Common myeloid progenitor, CD34-positive (primary cell): ENCODE measurements around the gene UGT1A5.

Experiments used
- CTCF ChIA-PET: fragments of 350-600 bp; sonication (Branson Sonifier 250); formaldehyde crosslinking; loops from one replicate; lab custom pipeline; 2021; ENCODE audit warnings: antibody characterized with exemption; lab: Charles Lee
- POLR2A ChIA-PET: fragments of 350-600 bp; sonication (Branson Sonifier 250); formaldehyde crosslinking; loops from one replicate; lab custom pipeline; 2021; ENCODE audit warnings: antibody characterized with exemption; lab: Charles Lee
- DNase-seq, 3 donors: peaks; one replicate each; pipeline versions ENCODE4 v3.0.0 to v3.0.0-alpha.2; 2013
- H3K27ac ChIP-seq, 2 experiments: 1 replicate in 1 of 2; 2 replicates in 1 of 2; pipeline ENCODE4 v1.7.0; 2013; ENCODE audit warnings: inconsistent platforms in 2 of 2, low read length in 2 of 2, mild to moderate bottlenecking in 2 of 2, low read depth in 1 of 2, moderate library complexity in 1 of 2; ENCODE audit not compliant: severe bottlenecking in 2 of 2, insufficient read depth in 1 of 2, poor library complexity in 1 of 2
- H3K27me3 ChIP-seq, 5 experiments: replicated peaks in 2 of 5; 1 replicate in 3 of 5; 2 replicates in 2 of 5; pipeline versions ENCODE4 v1.6.1 to v1.7.0; 2013; ENCODE audit warnings: low read length in 4 of 5, mild to moderate bottlenecking in 2 of 5, moderate library complexity in 2 of 5, inconsistent platforms in 1 of 5; ENCODE audit not compliant: insufficient read depth in 5 of 5, control insufficient read depth in 4 of 5
- H3K36me3 ChIP-seq, 4 experiments: 1 replicate in 2 of 4; 2 replicates in 2 of 4; pipeline versions ENCODE4 v1.6.1 to v1.7.0; 2013; ENCODE audit warnings: low read length in 3 of 4, control low read depth in 1 of 4, mild to moderate bottlenecking in 1 of 4; ENCODE audit not compliant: control insufficient read depth in 4 of 4, insufficient read depth in 4 of 4
- H3K4me1 ChIP-seq, 4 experiments: 1 replicate in 3 of 4; 2 replicates in 1 of 4; pipeline versions ENCODE4 v1.6.1 to v1.7.1; 2013; ENCODE audit warnings: low read length in 3 of 4, mild to moderate bottlenecking in 3 of 4, control low read depth in 1 of 4, inconsistent platforms in 1 of 4, moderate library complexity in 1 of 4; ENCODE audit not compliant: control insufficient read depth in 4 of 4, insufficient read depth in 4 of 4; ENCODE audit errors: control extremely low read depth in 1 of 4
- H3K4me3 ChIP-seq, 7 experiments: 1 replicate in 4 of 7; 2 replicates in 3 of 7; pipeline versions ENCODE4 v1.5.1 to v1.7.0; 2013; ENCODE audit warnings: mild to moderate bottlenecking in 7 of 7, low read length in 6 of 7, moderate library complexity in 6 of 7, inconsistent platforms in 2 of 7, low read depth in 2 of 7, control low read depth in 1 of 7; ENCODE audit not compliant: insufficient read depth in 4 of 7, control insufficient read depth in 1 of 7; ENCODE audit errors: extremely low read depth in 1 of 7
- H3K9me3 ChIP-seq, 5 experiments: 1 replicate in 4 of 5; 2 replicates in 1 of 5; pipeline versions ENCODE4 v1.6.1 to v1.7.1; 2013; ENCODE audit warnings: low read length in 4 of 5, mild to moderate bottlenecking in 2 of 5, inconsistent platforms in 1 of 5, low read depth in 1 of 5, moderate library complexity in 1 of 5; ENCODE audit not compliant: control insufficient read depth in 4 of 5, insufficient read depth in 2 of 5; ENCODE audit errors: control extremely low read depth in 1 of 5
- WGBS: methylation state at CpG from one replicate; pipeline ENCODE4 v1.1.5; 2013; ENCODE audit not compliant: insufficient coverage; 5-methylcytosine and 5-hydroxymethylcytosine counted together

Gene UGT1A5

DNA sequence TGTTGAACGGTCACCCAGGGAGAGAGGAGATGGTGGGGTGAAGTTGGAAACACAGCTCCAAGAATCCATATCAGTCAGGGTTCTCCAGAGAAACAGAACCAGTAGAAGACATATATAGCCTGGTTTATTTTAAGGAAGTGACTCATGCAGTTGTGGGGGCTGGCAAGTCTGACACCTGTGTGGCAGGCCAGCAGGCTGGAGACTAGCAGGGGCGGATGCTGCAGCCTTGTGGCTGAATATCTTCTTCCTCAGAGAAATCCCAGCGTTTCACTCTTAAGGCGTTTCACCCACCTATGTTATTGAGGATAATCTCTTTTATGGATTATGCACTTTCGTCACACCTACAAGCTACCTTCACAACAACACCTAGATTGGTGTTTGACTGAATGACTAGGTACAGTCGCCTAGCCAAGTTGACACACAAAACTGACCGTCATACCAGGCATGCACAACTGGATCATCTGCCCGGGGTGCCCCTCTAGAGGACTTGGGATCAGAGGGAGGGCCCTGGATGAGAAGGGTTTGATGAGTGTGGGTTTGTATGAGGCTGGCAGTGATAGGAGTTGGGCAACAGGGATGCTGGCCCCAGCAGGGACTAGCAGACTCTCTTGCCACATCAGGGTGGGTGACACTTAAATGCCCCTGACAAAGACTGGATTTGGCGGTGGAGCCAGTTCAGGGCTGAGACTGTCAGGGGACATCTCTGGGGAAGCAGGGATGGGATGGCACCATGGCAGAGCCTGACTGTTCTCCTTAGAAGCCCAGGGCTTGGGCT lies 88.8 kb downstream of the UGT1A5 start:
- DNase-seq, result peak; percentile 2 to 47 (median 34)
- 75% methylated on average over 4 of the region's 9 CpGs for WGBS
- POLR2A ChIA-PET, result no interaction called here
- no peaks in the 10 kb centered on the region for H3K4me1 ChIP-seq
- peaks cover 0 to 6% (median 2%) of the 10 kb centered on the region in 5 experiments for H3K27me3 ChIP-seq
- no peak overlapping the region for H3K4me3 ChIP-seq
- H3K36me3 ChIP-seq, result no peaks in the 10 kb centered on the region
- no peaks in the 10 kb centered on the region for H3K9me3 ChIP-seq
- CTCF ChIA-PET, result no interaction called here
- no peak overlapping the region for H3K27ac ChIP-seq

DNA sequence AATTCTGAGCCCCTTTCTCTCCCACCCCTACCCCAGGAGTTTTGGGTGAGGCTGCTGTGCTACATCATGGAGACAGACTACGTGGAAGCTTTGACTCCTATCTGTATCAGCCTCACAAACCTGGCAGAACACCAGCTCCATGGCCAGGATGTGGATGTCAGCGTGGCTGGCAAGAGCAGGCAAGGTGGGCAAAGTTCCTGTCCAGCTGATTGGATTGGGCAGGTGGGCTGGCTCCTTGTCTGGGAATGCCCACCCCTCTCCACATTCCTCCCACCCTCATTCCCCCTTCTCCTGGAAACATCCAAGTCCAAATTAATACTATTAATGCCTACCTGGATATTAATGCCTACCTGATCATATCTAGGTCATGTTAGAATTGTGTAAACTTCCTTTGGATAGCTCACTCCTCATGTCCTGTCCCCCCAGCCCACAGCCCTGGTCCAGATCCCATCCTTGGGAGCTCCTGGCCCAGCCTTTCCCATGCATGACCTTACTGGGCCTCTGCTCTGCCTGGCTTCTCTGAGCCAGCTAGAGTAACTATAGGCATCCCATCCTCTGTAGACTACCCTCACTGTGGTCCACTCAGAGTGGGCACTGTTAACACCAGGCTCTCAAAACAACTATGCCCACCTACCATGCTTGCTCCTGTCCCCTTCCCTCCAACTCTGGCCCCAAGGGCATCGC lies 89.6 kb downstream of the UGT1A5 start:
- POLR2A ChIA-PET, result no interaction called here
- no peak for DNase-seq
- H3K36me3 ChIP-seq, result no peaks in the 10 kb centered on the region
- H3K27me3 ChIP-seq, result peaks cover 0 to 6% (median 3%) of the 10 kb centered on the region in 5 experiments
- CTCF ChIA-PET, result interaction anchor here (0.6 kb wide), 1 partner anchor 938 kb away, joined by 3 read pairs; no protein-coding TSS in a partner anchor
- WGBS, result 75% methylated on average over 1 of the region's 3 CpGs
- no peak overlapping the region for H3K27ac ChIP-seq
- no peak overlapping the region for H3K4me3 ChIP-seq
- H3K4me1 ChIP-seq, result no peaks in the 10 kb centered on the region
- no peaks in the 10 kb centered on the region for H3K9me3 ChIP-seq

DNA sequence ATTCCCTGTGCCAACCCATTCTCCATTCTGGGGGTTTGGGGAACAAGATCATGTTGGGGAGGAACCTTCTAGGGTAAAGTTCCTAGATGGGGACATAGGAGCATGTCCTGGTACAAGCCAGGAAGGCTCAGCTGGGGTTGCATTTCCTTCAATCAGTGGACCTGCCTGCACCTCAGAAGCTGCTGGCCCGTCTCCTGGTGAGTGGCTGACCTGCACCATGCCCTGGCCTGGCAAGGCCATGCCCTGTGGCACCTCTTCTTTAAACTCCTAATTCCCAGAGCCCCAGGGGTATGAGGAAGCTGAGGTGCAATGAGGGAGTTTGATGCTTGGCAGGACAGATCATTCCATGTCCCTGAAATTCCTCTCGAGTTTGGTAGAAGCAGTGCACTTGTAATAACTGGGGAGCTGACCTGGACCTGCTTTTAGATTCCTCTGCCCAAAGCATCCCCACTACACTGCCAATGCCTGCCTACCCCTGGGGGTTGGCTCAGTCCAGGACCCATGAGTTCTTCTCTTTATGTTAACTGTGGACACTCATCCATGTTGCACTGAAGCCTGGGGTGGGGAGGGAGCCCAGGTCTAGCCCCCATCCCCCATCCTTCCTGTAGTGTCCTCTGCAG lies 90.7 kb downstream of the UGT1A5 start:
- POLR2A ChIA-PET, result no interaction called here
- no peak for DNase-seq
- CTCF ChIA-PET, result no interaction called here
- no peaks in the 10 kb centered on the region for H3K9me3 ChIP-seq
- no peaks in the 10 kb centered on the region for H3K4me1 ChIP-seq
- 89% methylated on average over 2 of the region's 2 CpGs for WGBS
- no peaks in the 10 kb centered on the region for H3K36me3 ChIP-seq
- no peak overlapping the region for H3K4me3 ChIP-seq
- H3K27ac ChIP-seq, result no peak overlapping the region
- peaks cover 0 to 6% (median 3%) of the 10 kb centered on the region in 5 experiments for H3K27me3 ChIP-seq

DNA sequence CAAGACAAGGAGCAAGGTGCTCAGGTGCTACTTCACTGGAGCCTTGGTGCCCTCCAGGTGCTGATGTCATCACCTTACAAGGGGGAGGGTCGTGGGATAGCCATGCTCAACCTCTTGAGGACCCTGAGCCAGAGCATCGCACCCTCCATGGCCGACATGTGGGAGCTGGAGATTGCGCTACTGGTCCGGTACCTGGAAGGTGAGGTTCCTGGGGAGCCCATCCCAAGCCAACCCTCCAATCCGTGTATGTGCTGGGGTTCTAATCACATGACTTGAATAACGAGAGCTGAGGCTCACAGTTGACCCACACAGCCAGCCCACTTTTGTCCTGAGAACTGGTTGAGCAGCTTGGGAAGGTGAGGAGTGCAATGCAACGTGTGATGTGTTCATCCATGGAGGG lies 91.3 kb downstream of the UGT1A5 start:
- ChIA-PET CTCF (interaction anchor here (0.9 kb wide), 1 partner anchor 9 kb away, joined by 4 read pairs; no protein-coding TSS in a partner anchor), POLR2A (no interaction called here)
- Histone ChIP-seq H3K4me3 (no peak overlapping the region), H3K27ac (no peak overlapping the region), H3K36me3 (no peaks in the 10 kb centered on the region), H3K27me3 (peaks cover 0 to 6% (median 3%) of the 10 kb centered on the region in 5 experiments), H3K4me1 (no peaks in the 10 kb centered on the region), H3K9me3 (no peaks in the 10 kb centered on the region)
- DNase-seq, result no peak
- 60% methylated on average over 3 of the region's 8 CpGs for WGBS

DNA sequence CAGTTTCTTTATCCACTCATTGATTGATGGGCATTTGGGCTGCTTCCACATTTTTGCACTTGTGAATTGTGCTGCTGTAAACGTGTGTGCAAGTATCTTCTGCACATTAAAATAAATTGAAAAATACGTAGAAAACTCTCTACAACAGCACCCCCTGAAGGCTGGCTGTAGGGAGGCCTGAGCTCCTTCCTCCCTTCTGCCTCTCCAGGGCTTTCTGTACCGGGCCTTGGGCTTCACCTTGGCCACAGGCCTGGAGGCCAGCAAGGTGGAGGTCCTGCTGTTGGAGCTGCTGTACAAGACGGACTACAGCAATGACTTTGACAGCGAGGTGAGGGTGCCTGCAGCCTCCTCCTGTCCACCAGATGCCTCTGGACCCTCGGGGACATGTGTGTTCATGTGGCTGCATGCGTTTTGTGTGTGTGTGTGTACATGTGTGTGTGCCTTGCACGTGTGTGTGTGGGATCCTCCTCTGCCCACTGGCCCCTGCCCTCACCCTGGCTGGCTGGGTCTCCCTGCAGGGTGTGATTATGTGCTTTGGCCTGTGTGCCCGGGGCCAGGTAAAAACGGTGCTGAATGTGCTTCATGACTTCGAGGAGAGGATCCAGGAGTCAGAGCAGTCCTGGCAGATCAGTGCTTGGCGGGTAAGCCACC lies 94.6 kb downstream of the UGT1A5 start:
- no peak overlapping the region for H3K27ac ChIP-seq
- peaks cover 0 to 7% (median 4%) of the 10 kb centered on the region in 5 experiments for H3K27me3 ChIP-seq
- 89% methylated on average over 11 of the region's 12 CpGs for WGBS
- no peak overlapping the region for H3K4me3 ChIP-seq
- ChIA-PET POLR2A (no interaction called here), CTCF (no interaction called here)
- no peaks in the 10 kb centered on the region for H3K36me3 ChIP-seq
- no peak for DNase-seq
- H3K9me3 ChIP-seq, result no peaks in the 10 kb centered on the region
- H3K4me1 ChIP-seq, result no peaks in the 10 kb centered on the region

DNA sequence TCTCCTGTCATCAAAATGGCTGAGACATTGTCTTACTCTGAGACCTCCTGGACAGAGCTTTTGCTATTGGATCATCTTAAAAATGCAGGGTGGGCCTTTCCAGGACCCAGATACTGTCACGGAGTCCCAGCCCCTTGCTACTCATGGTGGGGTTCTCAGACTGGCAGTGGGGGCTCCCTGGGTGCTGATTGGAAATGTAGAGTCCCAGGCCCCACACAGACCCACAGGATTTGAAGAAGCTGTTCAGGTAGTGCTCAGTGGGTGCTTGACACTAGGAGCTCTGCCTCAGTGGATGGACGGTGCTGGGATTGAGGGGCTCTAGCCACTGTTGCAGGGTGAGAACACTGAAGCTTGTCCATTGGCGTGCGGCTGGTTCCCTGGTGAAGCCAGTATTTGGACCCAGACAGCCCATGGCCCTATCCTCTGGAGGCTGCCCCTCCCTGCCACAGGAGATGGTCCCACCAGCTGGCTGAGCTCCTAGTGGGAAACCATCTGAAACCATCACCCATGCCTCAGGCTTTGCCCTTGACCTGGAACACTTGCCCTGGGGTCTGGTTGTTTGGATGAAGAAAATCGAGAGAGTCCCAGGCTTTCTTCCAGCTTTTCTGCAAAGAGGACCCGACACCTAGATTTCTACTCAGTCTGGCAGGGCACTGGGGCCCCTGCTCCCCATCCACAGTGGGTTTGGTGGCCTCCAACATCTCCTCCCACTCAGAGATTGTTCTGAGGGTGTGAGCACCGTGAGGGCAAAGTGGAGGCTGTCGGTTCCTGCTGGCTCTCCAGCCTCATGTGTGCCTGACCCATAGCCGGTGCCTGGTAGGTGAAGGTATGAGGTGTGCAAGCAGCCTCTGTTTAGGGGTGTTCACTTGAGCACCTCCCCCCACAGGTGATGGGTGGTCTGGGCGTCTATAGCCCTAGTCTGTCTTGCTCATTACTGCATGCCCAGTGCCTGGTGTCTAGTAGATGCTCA lies 95.5 kb downstream of the UGT1A5 start:
- DNase-seq, result no peak
- H3K4me3 ChIP-seq, result no peak overlapping the region
- ChIA-PET CTCF (no interaction called here), POLR2A (interaction anchor here (0.6 kb wide), 1 partner anchor 270 kb away, joined by 3 read pairs; no protein-coding TSS in a partner anchor)
- H3K27ac ChIP-seq, result no peak overlapping the region
- no peaks in the 10 kb centered on the region for H3K9me3 ChIP-seq
- no peaks in the 10 kb centered on the region for H3K4me1 ChIP-seq
- WGBS, result 81% methylated on average over 8 of the region's 10 CpGs
- H3K36me3 ChIP-seq, result no peaks in the 10 kb centered on the region
- H3K27me3 ChIP-seq, result peaks cover 0 to 6% (median 4%) of the 10 kb centered on the region in 5 experiments
